ENCODE measurements around the gene FAM13A. TPM values are rescaled to one million over a fixed set of nuclear protein-coding genes. Genes with fewer than 3 reads are reported as not detected.

Gene FAM13A
- polyA plus RNA-seq, 1 experiment, result 9.5 TPM

- Histone ChIP-seq H3K4me3 (ENCODE audit: low read depth, low read length) (no peak overlapping the region), H3K36me3 (ENCODE audit: control insufficient read depth, insufficient read depth, low read length) (no peaks in the 10 kb centered on the region), H3K27me3 (ENCODE audit: control insufficient read depth, insufficient read depth, low read length) (no peaks in the 10 kb centered on the region)
- ChIA-PET POLR2A (interaction anchor here (0.6 kb wide), 1 partner anchor 32 kb away, joined by 3 read pairs; no protein-coding TSS in a partner anchor), CTCF (interaction anchor here (1.3 kb wide), 1 partner anchor 8 kb away, joined by 4 read pairs; no protein-coding TSS in a partner anchor)
- no peak for TF ChIP-seq CTCF (IDR thresholded peaks at IDR 0.05; ENCODE audit: insufficient read depth, low read depth, low read length)
- DNase-seq (ENCODE audit: low read depth), result no peak
These were observed 297.1 kb downstream of the FAM13A start for GRCh38 chr4:88759895-88760290.

- H3K4me3 ChIP-seq (ENCODE audit: low read depth, low read length), result no peak overlapping the region
- no peaks in the 10 kb centered on the region for H3K36me3 ChIP-seq (ENCODE audit: control insufficient read depth, insufficient read depth, low read length)
- DNase-seq (ENCODE audit: low read depth), result no peak
- H3K27me3 ChIP-seq (ENCODE audit: control insufficient read depth, insufficient read depth, low read length), result no peaks in the 10 kb centered on the region
- TF ChIP-seq CTCF (IDR thresholded peaks at IDR 0.05; ENCODE audit: insufficient read depth, low read depth, low read length), result no peak
- POLR2A ChIA-PET, result interaction anchor here (0.6 kb wide), 1 partner anchor 33 kb away, joined by 3 read pairs; no protein-coding TSS in a partner anchor
- CTCF ChIA-PET, result interaction anchor here (1.3 to 1.5 kb wide), 2 partner anchors 9 to 14 kb away, joined by 4 read pairs; no protein-coding TSS in a partner anchor
These were observed 297.7 kb downstream of the FAM13A start for GRCh38 chr4:88759039-88759894.

DNA sequence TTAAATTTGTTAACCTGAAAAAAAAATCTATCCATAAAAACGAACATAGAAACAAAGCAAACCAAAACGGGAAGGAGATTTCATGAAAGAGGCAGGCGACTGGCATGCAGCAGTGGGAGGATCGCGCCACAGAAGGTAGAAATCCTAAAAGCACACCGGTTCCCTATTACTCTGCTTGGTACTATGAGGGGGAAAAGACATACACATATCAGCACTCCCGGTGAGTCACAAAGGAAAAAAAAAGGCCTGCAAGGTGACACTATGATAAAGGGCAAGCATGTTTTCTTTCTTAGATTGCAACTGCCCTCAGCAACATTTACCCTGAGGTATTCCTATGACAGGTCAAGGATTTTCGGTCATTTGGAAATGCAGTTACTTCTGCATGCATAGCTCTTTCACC is 298.7 kb downstream of the FAM13A start:
- Histone ChIP-seq H3K4me3 (ENCODE audit: low read depth, low read length) (no peak overlapping the region), H3K27me3 (ENCODE audit: control insufficient read depth, insufficient read depth, low read length) (no peaks in the 10 kb centered on the region), H3K36me3 (ENCODE audit: control insufficient read depth, insufficient read depth, low read length) (no peaks in the 10 kb centered on the region)
- ChIA-PET CTCF (interaction anchor here (1.5 kb wide), 1 partner anchor 13 kb away, joined by 4 read pairs; no protein-coding TSS in a partner anchor), POLR2A (no interaction called here)
- no peak for DNase-seq (ENCODE audit: low read depth)
- no peak for TF ChIP-seq CTCF (IDR thresholded peaks at IDR 0.05; ENCODE audit: insufficient read depth, low read depth, low read length)

GRCh38 chr4:88757776-88758175 is 299.2 kb downstream of the FAM13A start:
- ChIA-PET POLR2A (no interaction called here), CTCF (interaction anchor here (1.5 kb wide), 1 partner anchor 13 kb away, joined by 4 read pairs; no protein-coding TSS in a partner anchor)
- no peak for DNase-seq (ENCODE audit: low read depth)
- H3K36me3 ChIP-seq (ENCODE audit: control insufficient read depth, insufficient read depth, low read length), result no peaks in the 10 kb centered on the region
- no peak overlapping the region for H3K4me3 ChIP-seq (ENCODE audit: low read depth, low read length)
- H3K27me3 ChIP-seq (ENCODE audit: control insufficient read depth, insufficient read depth, low read length), result no peaks in the 10 kb centered on the region
- no peak for TF ChIP-seq CTCF (IDR thresholded peaks at IDR 0.05; ENCODE audit: insufficient read depth, low read depth, low read length)

DNA sequence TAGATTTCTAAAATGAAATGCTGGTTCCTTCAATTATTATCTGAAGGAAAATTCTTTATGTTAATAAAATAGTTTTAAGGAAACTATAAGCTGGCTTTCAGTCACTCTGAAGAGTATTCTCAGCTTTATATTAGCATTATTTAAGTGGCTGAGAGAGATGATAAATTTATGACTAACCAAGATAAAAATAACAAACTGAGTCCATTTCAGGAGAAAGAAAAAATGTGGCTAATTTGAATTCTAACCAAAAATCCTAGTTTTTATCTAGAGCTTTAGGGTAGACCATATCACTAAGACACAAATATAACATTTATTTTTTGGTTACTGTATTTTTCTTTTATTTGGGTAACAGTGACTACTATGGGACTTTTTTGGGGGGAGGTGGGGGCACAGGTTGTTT is 299.9 kb downstream of the FAM13A start:
- H3K4me3 ChIP-seq (ENCODE audit: low read depth, low read length), result no peak overlapping the region
- H3K27me3 ChIP-seq (ENCODE audit: control insufficient read depth, insufficient read depth, low read length), result no peaks in the 10 kb centered on the region
- ChIA-PET CTCF (interaction anchor here (0.6 to 1.6 kb wide), 3 partner anchors 10 to 1243 kb away, joined by 3 to 6 read pairs (median 3); no protein-coding TSS in a partner anchor), POLR2A (no interaction called here)
- TF ChIP-seq CTCF (IDR thresholded peaks at IDR 0.05; ENCODE audit: insufficient read depth, low read depth, low read length), result no peak
- H3K36me3 ChIP-seq (ENCODE audit: control insufficient read depth, insufficient read depth, low read length), result no peaks in the 10 kb centered on the region
- DNase-seq (ENCODE audit: low read depth), result no peak

Data from BJ (cell line).